ENCODE data around the gene C1orf159. TPM values are rescaled to one million over a fixed set of nuclear protein-coding genes. Genes with fewer than 3 reads are reported as not detected.

The C1orf159 gene
- total and polyA plus RNA-seq, 9 of the 15 experiments (the other 6 are each of a cell fraction or from before 2014, with no cell fraction given), result 0.28 to 54.9 (median 10.6) TPM

- TF ChIP-seq ARID4B (CRISPR knock-in tag; IDR thresholded peaks at IDR 0.05), result 0 out of 2 replicates have a peak, but pooled peaks have one; percentile 15
- TF ChIP-seq, protein P1, sequence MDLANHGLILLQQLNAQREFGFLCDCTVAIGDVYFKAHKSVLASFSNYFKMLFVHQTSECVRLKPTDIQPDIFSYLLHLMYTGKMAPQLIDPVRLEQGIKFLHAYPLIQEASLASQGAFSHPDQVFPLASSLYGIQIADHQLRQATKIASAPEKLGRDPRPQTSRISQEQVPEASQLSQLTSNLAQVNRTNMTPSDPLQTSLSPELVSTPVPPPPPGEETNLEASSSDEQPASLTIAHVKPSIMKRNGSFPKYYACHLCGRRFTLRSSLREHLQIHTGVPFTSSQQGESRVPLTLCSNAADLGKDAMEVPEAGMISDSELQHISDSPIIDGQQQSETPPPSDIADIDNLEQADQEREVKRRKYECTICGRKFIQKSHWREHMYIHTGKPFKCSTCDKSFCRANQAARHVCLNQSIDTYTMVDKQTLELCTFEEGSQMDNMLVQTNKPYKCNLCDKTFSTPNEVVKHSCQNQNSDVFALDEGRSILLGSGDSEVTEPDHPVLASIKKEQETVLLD (IDR thresholded peaks at IDR 0.05), result no peak
These were observed 54.1 kb downstream of the C1orf159 start (continued) for GRCh38 chr1:1061682-1062345.
